Measurements from ENCODE around the gene GCHFR. TPM values are rescaled to one million over a fixed set of nuclear protein-coding genes. Genes with fewer than 3 reads are reported as not detected.

The GCHFR gene
- total RNA-seq, 1 donor from 2014 or later: 23.3 TPM

- Mint-ChIP-seq H3K27ac (peak overlapping the region; percentile 97), H3K27me3 (no peaks in the 10 kb centered on the region), H3K9me3 (no peaks in the 10 kb centered on the region), H3K36me3 (peaks cover 3% of the 10 kb centered on the region), H3K4me1 (ENCODE audit: unreplicated experiment) (peaks cover 21% of the 10 kb centered on the region), H3K4me3 (peak overlapping the region; percentile 98)
- no peak for TF ChIP-seq CTCF (conservative IDR thresholded peaks at IDR 0.05)
- no peak for DNase-seq (ENCODE audit: extremely low spot score, unreplicated experiment)
Observed at GRCh38 chr15:40807888-40808461, 44.1 kb downstream of the GCHFR start.

DNA sequence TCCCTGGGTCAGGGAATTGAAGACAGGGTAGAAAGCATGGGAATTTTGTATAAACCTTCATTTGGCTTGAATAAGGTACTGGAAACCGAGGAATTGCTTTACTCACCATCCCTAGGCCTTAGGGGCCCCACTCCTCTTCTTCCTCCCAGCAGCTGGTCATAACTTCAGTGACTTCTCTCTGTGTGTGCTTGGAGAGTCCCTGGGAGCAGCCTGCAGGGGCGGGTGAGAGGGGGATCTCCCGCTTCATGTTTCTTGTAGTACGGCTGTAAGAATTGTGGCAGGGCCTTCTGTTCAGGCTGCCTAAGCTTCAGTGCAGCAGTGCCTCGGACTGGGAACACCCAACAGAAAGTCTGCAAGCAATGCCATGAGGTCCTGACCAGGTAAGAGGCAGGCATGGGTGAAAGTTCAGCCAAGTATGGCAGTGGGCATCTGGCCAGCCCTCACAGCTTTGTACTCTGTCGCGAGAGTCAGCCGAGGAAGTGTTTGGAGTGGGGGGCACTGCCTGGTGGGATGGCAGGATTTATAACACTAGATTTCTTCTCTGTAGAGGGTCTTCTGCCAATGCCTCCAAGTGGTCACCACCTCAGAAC lies 45.1 kb downstream of the GCHFR start:
- DNase-seq (ENCODE audit: extremely low spot score, unreplicated experiment): no peak
- TF ChIP-seq CTCF (conservative IDR thresholded peaks at IDR 0.05): no peak
- Mint-ChIP-seq H3K4me3 (peak overlapping the region; percentile 98), H3K27me3 (no peaks in the 10 kb centered on the region), H3K9me3 (no peaks in the 10 kb centered on the region), H3K27ac (no peak overlapping the region), H3K4me1 (ENCODE audit: unreplicated experiment) (peaks cover 21% of the 10 kb centered on the region), H3K36me3 (peaks cover 3% of the 10 kb centered on the region)

DNA sequence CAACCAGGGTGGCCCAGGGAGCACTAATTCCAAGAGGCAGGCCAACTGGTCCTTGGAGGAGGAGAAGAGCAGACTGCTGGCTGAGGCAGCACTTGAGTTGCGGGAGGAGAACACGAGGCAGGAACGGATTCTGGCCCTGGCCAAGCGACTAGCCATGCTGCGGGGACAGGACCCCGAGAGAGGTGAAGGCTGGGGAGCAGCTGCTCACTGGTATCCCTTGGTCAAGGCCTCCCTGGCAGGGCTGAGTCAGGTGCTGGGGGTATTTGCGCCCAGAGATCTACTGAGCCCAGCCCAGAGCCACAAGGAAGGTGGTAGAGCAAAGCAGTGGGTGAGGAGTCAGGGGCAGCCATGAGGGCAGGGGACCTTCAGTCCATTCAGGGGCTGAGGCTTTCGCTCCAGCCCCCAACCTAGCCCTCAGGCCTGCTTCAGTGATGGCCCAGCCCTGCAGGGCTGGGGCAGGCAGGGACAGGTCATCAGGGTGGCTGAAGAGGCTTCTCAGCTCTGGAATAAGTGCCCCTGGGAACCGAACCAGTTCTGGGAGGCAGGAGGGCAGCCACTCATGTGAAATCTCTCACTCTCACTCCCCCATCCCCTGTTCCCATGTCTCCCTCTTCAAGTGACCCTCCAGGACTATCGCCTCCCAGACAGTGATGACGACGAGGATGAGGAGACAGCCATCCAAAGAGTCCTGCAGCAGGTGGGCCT lies 49.0 kb downstream of the GCHFR start:
- H3K36me3 Mint-ChIP-seq: peaks cover 9% of the 10 kb centered on the region
- H3K4me1 Mint-ChIP-seq (ENCODE audit: unreplicated experiment): peaks cover 12% of the 10 kb centered on the region
- no peaks in the 10 kb centered on the region for H3K9me3 Mint-ChIP-seq
- TF ChIP-seq CTCF (conservative IDR thresholded peaks at IDR 0.05): no peak
- H3K4me3 Mint-ChIP-seq: no peak overlapping the region
- no peak for DNase-seq (ENCODE audit: extremely low spot score, unreplicated experiment)
- no peaks in the 10 kb centered on the region for H3K27me3 Mint-ChIP-seq
- H3K27ac Mint-ChIP-seq: no peak overlapping the region

- no peak for DNase-seq (ENCODE audit: extremely low spot score, unreplicated experiment)
- Mint-ChIP-seq H3K36me3 (peaks cover 9% of the 10 kb centered on the region), H3K4me1 (ENCODE audit: unreplicated experiment) (no peaks in the 10 kb centered on the region), H3K27ac (no peak overlapping the region), H3K27me3 (no peaks in the 10 kb centered on the region), H3K9me3 (no peaks in the 10 kb centered on the region), H3K4me3 (no peak overlapping the region)
- no peak for TF ChIP-seq CTCF (conservative IDR thresholded peaks at IDR 0.05)
Observed at GRCh38 chr15:40815042-40815698, 51.3 kb downstream of the GCHFR start.

Other genes with a start within 250 kb of the GCHFR start
- gene CCDC32, start 199.0 kb upstream of the GCHFR start, total RNA-seq (ENCODE audit: low replicate concordance): 18.4 and 21.0 TPM in 2 replicates
- gene RPUSD2, start 194.8 kb upstream of the GCHFR start, total RNA-seq (ENCODE audit: low replicate concordance): 16.2 and 18.0 TPM in 2 replicates
- 7.6 and 21.4 TPM in 2 replicates for gene KNL1, start 169.8 kb upstream of the GCHFR start, total RNA-seq (ENCODE audit: low replicate concordance)
- 15.7 and 20.5 TPM in 2 replicates for gene RAD51, start 68.9 kb upstream of the GCHFR start, total RNA-seq (ENCODE audit: low replicate concordance)
- 30.4 and 32.0 TPM in 2 replicates for gene RMDN3, start 8.8 kb upstream of the GCHFR start, total RNA-seq (ENCODE audit: low replicate concordance)
- 1.1 and 1.3 TPM in 2 replicates for gene C15orf62, start 5.9 kb downstream of the GCHFR start, total RNA-seq (ENCODE audit: low replicate concordance)
- 31.6 and 45.0 TPM in 2 replicates for gene ZFYVE19, start 43.0 kb downstream of the GCHFR start, total RNA-seq (ENCODE audit: low replicate concordance)
- gene DNAJC17, start 43.4 kb downstream of the GCHFR start, total RNA-seq (ENCODE audit: low replicate concordance): 23.7 and 38.3 TPM in 2 replicates
- gene PPP1R14D, start 64.6 kb downstream of the GCHFR start, total RNA-seq (ENCODE audit: low replicate concordance): 0.70 and 1.0 TPM in 2 replicates
- gene SPINT1, start 80.0 kb downstream of the GCHFR start, total RNA-seq (ENCODE audit: low replicate concordance): 156 and 401 TPM in 2 replicates
- 19.3 and 43.3 TPM in 2 replicates for gene RHOV, start 110.2 kb downstream of the GCHFR start, total RNA-seq (ENCODE audit: low replicate concordance)
- gene VPS18, start 130.4 kb downstream of the GCHFR start, total RNA-seq (ENCODE audit: low replicate concordance): 25.6 and 37.2 TPM in 2 replicates
- gene DLL4, start 165.3 kb downstream of the GCHFR start, total RNA-seq (ENCODE audit: low replicate concordance): 2.9 and 5.9 TPM in 2 replicates
- 7.8 and 12.9 TPM in 2 replicates for gene CHAC1, start 189.4 kb downstream of the GCHFR start, total RNA-seq (ENCODE audit: low replicate concordance)

Data from type B pancreatic cell (in vitro differentiated cells).